Astrocyte (in vitro differentiated cells and primary cell): ENCODE measurements around the gene PALM3. TPM values are rescaled to one million over a fixed set of nuclear protein-coding genes. Genes with fewer than 3 reads are reported as not detected.

Experiments
- DNase-seq: peaks from one replicate; pipeline ENCODE4 v3.0.0-alpha.2; 2010; ENCODE audit warnings: low read depth
- FAIRE-seq: peaks from 2 replicates; lab custom pipeline; 2011; peaks lifted over from hg19 to GRCh38; lab: Jason Lieb, UNC
- H2AFZ ChIP-seq: 2 replicates; pipeline ENCODE4 v1.6.0; 2012; ENCODE audit warnings: low read depth, low read length, inconsistent platforms
- H3K27ac ChIP-seq: 2 replicates; pipeline ENCODE4 v1.5.1; 2011; ENCODE audit warnings: low read depth, low read length, inconsistent platforms
- H3K27me3 ChIP-seq: 2 replicates; pipeline ENCODE4 v1.6.0; 2011; ENCODE audit warnings: low read length, inconsistent platforms; ENCODE audit not compliant: insufficient read depth
- H3K36me3 ChIP-seq: 2 replicates; pipeline ENCODE4 v1.5.1; 2011; ENCODE audit warnings: low read length, inconsistent platforms; ENCODE audit not compliant: insufficient read depth
- H3K4me1 ChIP-seq: 2 replicates; pipeline ENCODE4 v1.5.1; 2011; ENCODE audit warnings: low read length, inconsistent platforms; ENCODE audit not compliant: insufficient read depth
- H3K4me2 ChIP-seq: 2 replicates; pipeline ENCODE4 v1.6.0; 2012; ENCODE audit warnings: low read length, inconsistent platforms
- H3K4me3 ChIP-seq: 2 replicates; pipeline ENCODE4 v1.5.1; 2011; ENCODE audit warnings: low read depth, mild to moderate bottlenecking, low read length, inconsistent platforms; ENCODE audit not compliant: insufficient read depth
- H3K79me2 ChIP-seq: 2 replicates; pipeline ENCODE4 v1.6.0; 2012; ENCODE audit warnings: mild to moderate bottlenecking, low read length, inconsistent platforms; ENCODE audit not compliant: insufficient read depth
- H3K9ac ChIP-seq: 2 replicates; pipeline ENCODE4 v1.6.0; 2012; ENCODE audit warnings: mild to moderate bottlenecking, low read length, inconsistent platforms
- H3K9me3 ChIP-seq: 2 replicates; pipeline ENCODE4 v1.5.1; 2012; ENCODE audit warnings: low read depth, mild to moderate bottlenecking, low read length, inconsistent platforms; ENCODE audit not compliant: insufficient read depth
- H4K20me1 ChIP-seq: 2 replicates; pipeline ENCODE4 v1.6.0; 2012; ENCODE audit warnings: low read length, inconsistent platforms; ENCODE audit not compliant: insufficient read depth
- H3K27ac Mint-ChIP-seq: one replicate; pipeline ENCODE4 v1.8.0; 2021; ENCODE audit warnings: mild to moderate bottlenecking, mixed read lengths; ENCODE audit not compliant: unreplicated experiment
- H3K27me3 Mint-ChIP-seq: one replicate; pipeline ENCODE4 v1.8.0; 2021; ENCODE audit warnings: low read depth, mixed read lengths; ENCODE audit not compliant: unreplicated experiment
- H3K36me3 Mint-ChIP-seq: one replicate; pipeline ENCODE4 v1.8.0; 2021; ENCODE audit warnings: low read depth, mixed read lengths; ENCODE audit not compliant: unreplicated experiment
- H3K4me1 Mint-ChIP-seq: one replicate; pipeline ENCODE4 v1.8.0; 2021; ENCODE audit warnings: low read depth, mixed read lengths; ENCODE audit not compliant: unreplicated experiment
- H3K4me3 Mint-ChIP-seq: one replicate; pipeline ENCODE4 v1.8.0; 2021; ENCODE audit warnings: mild to moderate bottlenecking, moderate library complexity, mixed read lengths; ENCODE audit not compliant: unreplicated experiment
- H3K9me3 Mint-ChIP-seq: one replicate; pipeline ENCODE4 v1.8.0; 2021; ENCODE audit warnings: mild to moderate bottlenecking, mixed read lengths; ENCODE audit not compliant: unreplicated experiment
- EZH2 ChIP-seq: IDR thresholded peaks from 2 replicates; pipeline ENCODE4 v1.6.1; 2012; ENCODE audit warnings: mild to moderate bottlenecking, low read length, inconsistent platforms; ENCODE audit not compliant: insufficient read depth
- total RNA-seq: library from RNA; stranded (reverse); gene quantifications from 2 replicates; pipeline ENCODE4 v1.2.1, GENCODE V29; 2021
- TF ChIP-seq, protein P1 (sequence below): IDR thresholded peaks from 2 replicates; pipeline ENCODE4 v1.5.1; 2011; ENCODE audit warnings: low read depth, mild to moderate bottlenecking, inconsistent platforms, low read length, moderate library complexity; ENCODE audit not compliant: insufficient read depth

PALM3 gene
- total RNA-seq, 1 donor from 2014 or later, result 1.6 TPM

DNA sequence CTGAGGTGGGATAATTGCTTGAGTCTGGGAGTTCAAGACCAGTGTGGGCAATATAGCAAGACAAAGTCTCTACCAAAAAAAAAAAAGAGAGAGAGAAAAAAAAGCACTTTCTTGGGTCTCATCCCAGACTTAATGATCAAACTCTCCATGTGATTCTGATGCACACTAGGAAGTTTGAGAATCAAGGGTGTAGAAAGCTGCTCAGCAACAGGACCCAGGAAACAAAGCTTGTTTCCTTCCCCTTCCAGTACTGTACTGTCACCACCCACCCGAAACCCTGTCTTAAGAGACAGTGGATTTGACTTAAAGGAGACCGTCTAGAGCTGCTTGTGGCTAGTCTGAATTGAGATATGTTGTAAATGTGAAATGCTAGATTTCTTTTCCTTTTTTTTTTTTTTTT is 16.5 kb upstream of the PALM3 start:
- Histone ChIP-seq H3K4me1 (peaks cover 16% of the 10 kb centered on the region), H3K36me3 (no peaks in the 10 kb centered on the region), H3K27me3 (no peaks in the 10 kb centered on the region), H3K9me3 (no peaks in the 10 kb centered on the region), H4K20me1 (no peaks in the 10 kb centered on the region), H3K27ac (no peak overlapping the region), H3K79me2 (no peaks in the 10 kb centered on the region), H3K4me3 (no peak overlapping the region), H3K9ac (no peak overlapping the region), H3K4me2 (no peak overlapping the region), H2AFZ (no peak overlapping the region)
- Mint-ChIP-seq H3K9me3 (peaks cover 1% of the 10 kb centered on the region), H3K27me3 (no peaks in the 10 kb centered on the region), H3K36me3 (peaks cover 4% of the 10 kb centered on the region), H3K27ac (no peak overlapping the region), H3K4me3 (no peak overlapping the region), H3K4me1 (peaks cover 8% of the 10 kb centered on the region)
- FAIRE-seq, result no peak
- no peak for DNase-seq
- TF ChIP-seq EZH2, result no peak
- TF ChIP-seq, protein P1, sequence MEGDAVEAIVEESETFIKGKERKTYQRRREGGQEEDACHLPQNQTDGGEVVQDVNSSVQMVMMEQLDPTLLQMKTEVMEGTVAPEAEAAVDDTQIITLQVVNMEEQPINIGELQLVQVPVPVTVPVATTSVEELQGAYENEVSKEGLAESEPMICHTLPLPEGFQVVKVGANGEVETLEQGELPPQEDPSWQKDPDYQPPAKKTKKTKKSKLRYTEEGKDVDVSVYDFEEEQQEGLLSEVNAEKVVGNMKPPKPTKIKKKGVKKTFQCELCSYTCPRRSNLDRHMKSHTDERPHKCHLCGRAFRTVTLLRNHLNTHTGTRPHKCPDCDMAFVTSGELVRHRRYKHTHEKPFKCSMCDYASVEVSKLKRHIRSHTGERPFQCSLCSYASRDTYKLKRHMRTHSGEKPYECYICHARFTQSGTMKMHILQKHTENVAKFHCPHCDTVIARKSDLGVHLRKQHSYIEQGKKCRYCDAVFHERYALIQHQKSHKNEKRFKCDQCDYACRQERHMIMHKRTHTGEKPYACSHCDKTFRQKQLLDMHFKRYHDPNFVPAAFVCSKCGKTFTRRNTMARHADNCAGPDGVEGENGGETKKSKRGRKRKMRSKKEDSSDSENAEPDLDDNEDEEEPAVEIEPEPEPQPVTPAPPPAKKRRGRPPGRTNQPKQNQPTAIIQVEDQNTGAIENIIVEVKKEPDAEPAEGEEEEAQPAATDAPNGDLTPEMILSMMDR, result no peak

DNA sequence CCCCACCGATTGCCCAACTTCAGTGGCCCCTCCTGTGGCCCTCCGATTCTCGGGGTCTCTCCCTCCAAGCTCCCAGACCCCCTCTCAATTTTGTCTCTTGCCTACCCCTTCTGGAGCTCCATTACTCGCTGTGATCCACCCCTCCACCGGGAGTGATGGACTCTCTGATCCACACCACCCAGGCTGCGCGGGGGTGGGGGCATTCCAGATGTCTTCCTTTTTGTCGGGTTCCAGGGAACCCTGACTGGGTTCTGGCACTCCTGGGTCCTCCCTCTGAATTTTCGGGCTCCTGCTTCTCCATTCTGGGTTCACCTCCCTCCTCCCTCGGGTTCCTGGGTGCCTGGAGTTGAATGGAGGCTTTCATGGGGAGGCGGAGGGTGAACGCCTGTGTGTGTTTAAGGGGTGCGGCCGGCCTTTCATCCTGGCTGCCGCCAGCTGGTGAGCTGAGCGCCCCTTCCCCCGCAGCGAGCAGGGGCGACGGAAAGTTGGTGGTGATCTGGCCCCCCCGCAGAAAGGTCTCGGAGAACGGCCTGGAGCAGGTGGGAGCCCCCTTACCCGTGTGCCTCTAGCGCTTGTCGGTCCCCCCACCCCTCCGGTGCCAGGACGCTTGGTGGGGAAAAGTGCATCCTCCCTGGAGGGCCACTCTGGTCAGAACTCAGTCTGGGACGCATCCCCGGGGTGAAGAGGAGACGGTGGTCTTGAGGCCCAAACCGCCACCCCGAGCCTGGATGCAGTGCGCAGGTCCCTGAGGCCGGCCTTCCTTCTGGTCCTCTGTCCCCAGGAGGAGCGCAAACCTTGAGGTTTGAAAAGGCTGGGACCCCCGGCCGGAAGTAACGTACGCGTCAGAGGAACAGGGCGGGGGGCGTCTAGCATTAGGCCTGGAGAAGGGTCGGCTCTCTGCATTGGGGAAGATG is 12.3 kb upstream of the PALM3 start:
- TF ChIP-seq EZH2, result no peak
- TF ChIP-seq, protein P1, result no peak
- H3K27ac ChIP-seq, result no peak overlapping the region
- peak overlapping the region; percentile 59 for H3K4me3 ChIP-seq
- H3K79me2 ChIP-seq, result no peaks in the 10 kb centered on the region
- Mint-ChIP-seq H3K27me3 (peaks cover 8% of the 10 kb centered on the region), H3K4me3 (peak overlapping the region; percentile 90), H3K9me3 (peaks cover 1% of the 10 kb centered on the region), H3K4me1 (peaks cover 8% of the 10 kb centered on the region), H3K27ac (no peak overlapping the region), H3K36me3 (peaks cover 4% of the 10 kb centered on the region)
- no peaks in the 10 kb centered on the region for H3K9me3 ChIP-seq
- H3K4me2 ChIP-seq, result peak overlapping the region; percentile 94
- FAIRE-seq (no peak), DNase-seq (no peak)
- H3K36me3 ChIP-seq, result no peaks in the 10 kb centered on the region
- H3K27me3 ChIP-seq, result no peaks in the 10 kb centered on the region
- peak overlapping the region; percentile 82 for H2AFZ ChIP-seq
- H3K4me1 ChIP-seq, result peaks cover 19% of the 10 kb centered on the region
- peak overlapping the region; percentile 65 for H3K9ac ChIP-seq
- no peaks in the 10 kb centered on the region for H4K20me1 ChIP-seq
